GM12878 (cell line): ENCODE results near the gene TANC1. TPM values are rescaled to one million over a fixed set of nuclear protein-coding genes. Genes with fewer than 3 reads are reported as not detected.

Experiments
- ATAC-seq: fragments of 200-7000 bp; cut with Tn5 transposase; 3 replicates; pipeline ENCODE4 v1.9.1; 2020; ENCODE audit warnings: mild to moderate bottlenecking, moderate library complexity
- BruUV-seq: library from RNA; stranded (reverse); fragments of 400-500 nt; replicated peaks from 2 replicates; lab custom pipeline; 2021; lab: Mats Ljungman, UMichigan
- CTCF ChIA-PET: fragments of 300-600 bp; sonication (Branson Sonifier 250); formaldehyde crosslinking; extraction: SDS; loops from one replicate; lab custom pipeline; 2021; ENCODE audit warnings: inconsistent platforms; lab: Yijun Ruan, JAX
- POLR2A ChIA-PET: fragments of 350-600 bp; formaldehyde crosslinking; extraction: SDS; loops from one replicate; lab custom pipeline; 2021; ENCODE audit warnings: inconsistent platforms; lab: Charles Lee
- RAD21 ChIA-PET: fragments of 300-600 bp; sonication (Branson Sonifier 250); formaldehyde crosslinking; loops from one replicate; lab custom pipeline; 2023; ENCODE audit warnings: antibody characterized with exemption; ENCODE audit not compliant: unreplicated experiment; lab: Charles Lee
- SMC1A ChIA-PET: fragments of 300-600 bp; sonication (Branson Sonifier 250); formaldehyde crosslinking; loops from one replicate; lab custom pipeline; 2023; ENCODE audit not compliant: unreplicated experiment, uncharacterized antibody; lab: Charles Lee
- DNase-seq: peaks from one replicate; pipeline ENCODE4 v3.0.0-alpha.2; 2011; ENCODE audit warnings: low read depth, low spot score
- FAIRE-seq: peaks from 3 replicates; lab custom pipeline; 2011; peaks lifted over from hg19 to GRCh38; lab: Jason Lieb, UNC
- H2AFZ ChIP-seq: 2 replicates; pipeline ENCODE4 v1.6.0; 2011; ENCODE audit warnings: low read depth, low read length, control low read depth; ENCODE audit not compliant: control insufficient read depth
- H3K27ac ChIP-seq: 2 replicates; pipeline ENCODE4 v1.5.1; 2011; ENCODE audit warnings: control low read depth; ENCODE audit not compliant: control insufficient read depth, insufficient read depth
- H3K27me3 ChIP-seq, 2 experiments: replicated peaks in 1 of 2; 2 replicates each; pipeline versions ENCODE4 v1.6.0 to v1.6.1; 2011; ENCODE audit warnings: low read length in 1 of 2; ENCODE audit not compliant: control insufficient read depth in 2 of 2, insufficient read depth in 2 of 2
- H3K36me3 ChIP-seq, 2 experiments: 2 replicates each; pipeline ENCODE4 v1.5.1; 2011; ENCODE audit warnings: low read length in 1 of 2; ENCODE audit not compliant: control insufficient read depth in 2 of 2, insufficient read depth in 2 of 2
- H3K4me1 ChIP-seq: 2 replicates; pipeline ENCODE4 v1.6.1; 2011; ENCODE audit warnings: mild to moderate bottlenecking, low read length, moderate library complexity, mixed read lengths; ENCODE audit not compliant: control insufficient read depth, insufficient read depth
- H3K4me2 ChIP-seq: 2 replicates; pipeline ENCODE4 v1.6.0; 2011; ENCODE audit warnings: control low read depth; ENCODE audit not compliant: control insufficient read depth, insufficient read depth
- H3K4me3 ChIP-seq: fragments of 200-600 bp; sonication (generic); 2 replicates; pipeline ENCODE4 v1.5.1; 2016
- H3K79me2 ChIP-seq: 2 replicates; pipeline ENCODE4 v1.6.0; 2011; ENCODE audit warnings: low read length; ENCODE audit not compliant: control insufficient read depth, insufficient read depth
- H3K9ac ChIP-seq: 2 replicates; pipeline ENCODE4 v1.8.0; 2011; ENCODE audit warnings: low read length, control low read depth, mixed read lengths; ENCODE audit not compliant: control insufficient read depth, insufficient read depth
- H3K9me3 ChIP-seq: replicated peaks from 3 replicates; pipeline ENCODE4 v1.5.1; 2011; ENCODE audit warnings: mild to moderate bottlenecking, low read length; ENCODE audit not compliant: control insufficient read depth, insufficient read depth
- H4K20me1 ChIP-seq: 2 replicates; pipeline ENCODE4 v1.6.0; 2011; ENCODE audit not compliant: control insufficient read depth, insufficient read depth
- BCL11A ChIP-seq: IDR thresholded peaks from 2 replicates; pipeline ENCODE4 v1.6.1; 2011; ENCODE audit warnings: low read depth, low read length
- NFXL1 ChIP-seq: fragments of 450-650 bp; IDR thresholded peaks from 2 replicates; pipeline ENCODE4 v1.6.1; 2017; ENCODE audit warnings: antibody characterized with exemption, mild to moderate bottlenecking, borderline replicate concordance
- SIN3A ChIP-seq: IDR thresholded peaks from 2 replicates; pipeline ENCODE4 v1.6.1; 2012; ENCODE audit warnings: low read depth, low read length, improper control_type of control experiment
- SIX5 ChIP-seq: IDR thresholded peaks from 2 replicates; pipeline ENCODE4 v1.6.1; 2011; ENCODE audit warnings: mild to moderate bottlenecking, low read depth, low read length, moderate library complexity; ENCODE audit not compliant: severe bottlenecking
- SMC3 ChIP-seq: IDR thresholded peaks from 2 replicates; pipeline ENCODE4 v1.6.1; 2011; ENCODE audit warnings: low read length, improper control_type of control experiment, borderline replicate concordance
- SUPT20H ChIP-seq: IDR thresholded peaks from 2 replicates; pipeline ENCODE4 v1.6.1; 2011; ENCODE audit warnings: low read depth, mild to moderate bottlenecking, low read length, moderate library complexity, borderline replicate concordance; ENCODE audit not compliant: control insufficient read depth
- TBL1XR1 ChIP-seq: IDR thresholded peaks from 2 replicates; pipeline ENCODE4 v1.6.1; 2012; ENCODE audit warnings: low read depth, low read length, improper control_type of control experiment
- YBX1 ChIP-seq: fragments of 450-650 bp; IDR thresholded peaks from 2 replicates; pipeline ENCODE4 v1.6.1; 2016; ENCODE audit warnings: antibody characterized with exemption
- ZBED1 ChIP-seq: IDR thresholded peaks from 2 replicates; pipeline ENCODE4 v1.6.1; 2016; ENCODE audit warnings: borderline replicate concordance
- ZNF687 ChIP-seq: fragments of 450-650 bp; IDR thresholded peaks from 2 replicates; pipeline ENCODE4 v1.6.1; 2017; ENCODE audit warnings: mild to moderate bottlenecking, moderate library complexity
- ZSCAN29 ChIP-seq: fragments of 450-650 bp; IDR thresholded peaks from 2 replicates; pipeline ENCODE4 v1.6.1; 2017; ENCODE audit warnings: mild to moderate bottlenecking, moderate library complexity
- WGBS: methylation state at CpG from one replicate; pipeline ENCODE4 v1.1.6; 2016; ENCODE audit warnings: low lambda C conversion rate; ENCODE audit not compliant: insufficient replicate concordance, insufficient coverage; ENCODE audit errors: missing lambda C conversion rate; 5-methylcytosine and 5-hydroxymethylcytosine counted together
- in situ Hi-C: fragments of 300-500 bp; cut with MboI; formaldehyde crosslinking; loops from 9 replicates; pipeline ENCODE4 v1.14.3; 2018; ENCODE audit warnings: mixed read lengths
- intact Hi-C: fragments of 100-400 bp; cut with micrococcal nuclease; formaldehyde crosslinking; loops from one replicate; pipeline ENCODE4 v1.14.2; 2022; ENCODE audit not compliant: unreplicated experiment
- polyA plus RNA-seq, 11 experiments: library from polyadenylated mRNA; depleted of rRNA in 4 of 11; unstranded in 6 of 11; stranded (reverse) in 5 of 11; fragments of >200 nt; fragmentation: Nextera tagmentation in 4 of 11; fragmentation: Illumina TruSeq in 1 of 11; extraction: Ambion mirVana in 4 of 11; extraction: Trizol in 1 of 11; gene quantifications; 1 replicate in 1 of 11; 2 replicates in 10 of 11; pipeline versions ENCODE4 v1.2.1 to v1.2.3, GENCODE V29; 2011 to 2016; ENCODE audit warnings: inconsistent platforms in 2 of 11, missing spikeins in 2 of 11, low read depth in 1 of 11
- total RNA-seq, 4 experiments: library from RNA; depleted of rRNA in 3 of 4; stranded (reverse); fragments of >200 nt in 3 of 4; fragmentation: Illumina TruSeq in 1 of 4; extraction: Trizol in 1 of 4; gene quantifications; 2 replicates each; pipeline versions ENCODE4 v1.2.1 to v1.2.3, GENCODE V29; 2013 to 2021
- TF ChIP-seq, protein P1 (sequence below): IDR thresholded peaks from 2 replicates; pipeline ENCODE4 v1.6.1; 2012; ENCODE audit warnings: improper control_type of control experiment, low read depth, low read length; ENCODE audit not compliant: insufficient replicate concordance

The TANC1 gene
- total and polyA plus RNA-seq, 10 of the 15 experiments (the other 5 are each of a cell fraction or from before 2014, with no cell fraction given): 0.05 to 5.0 (median 0.34) TPM

DNA sequence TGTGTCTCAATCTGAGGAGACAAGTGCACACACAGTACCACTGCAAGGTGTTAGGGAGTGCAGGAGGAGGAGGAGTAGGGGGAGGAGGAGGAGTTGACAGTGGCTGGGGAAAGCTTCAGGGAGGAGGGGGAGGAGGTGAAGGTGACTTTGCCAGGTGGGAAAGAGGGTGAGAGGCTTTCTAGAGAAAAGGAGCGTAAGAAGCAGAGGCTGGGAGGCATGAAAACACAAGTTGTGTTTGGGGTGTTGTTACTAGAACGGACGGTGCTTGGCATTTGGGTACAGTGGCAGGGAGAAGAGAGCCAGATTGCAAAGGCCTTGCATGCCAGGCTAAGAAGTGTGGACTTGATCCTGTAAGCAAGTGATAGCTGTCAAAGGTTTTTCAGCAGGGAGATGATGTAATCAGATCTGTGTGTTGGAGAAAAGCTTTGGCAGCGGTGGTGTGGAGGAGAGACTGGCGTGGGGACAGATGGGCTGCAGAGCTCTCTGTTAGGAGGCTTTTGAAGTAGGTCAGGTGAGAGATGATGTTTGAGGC, 16.2 kb downstream of the TANC1 start:
- Histone ChIP-seq H3K27ac (no peak overlapping the region), H3K4me2 (no peak overlapping the region), H3K4me3 (no peak overlapping the region), H2AFZ (no peak overlapping the region), H3K27me3 (no peaks in the 10 kb centered on the region), H3K9me3 (no peaks in the 10 kb centered on the region), H4K20me1 (no peaks in the 10 kb centered on the region), H3K79me2 (no peaks in the 10 kb centered on the region), H3K9ac (no peak overlapping the region), H3K4me1 (no peaks in the 10 kb centered on the region; the same call in 1 of the 2 replicates), H3K36me3 (no peaks in the 10 kb centered on the region)
- CTCF ChIA-PET: interaction anchor here (2.1 kb wide), 1 partner anchor 134 kb away, joined by 5 read pairs; no protein-coding TSS in a partner anchor
- WGBS: 70% methylated on average over 5 of the region's 5 CpGs
- POLR2A ChIA-PET: no interaction called here
- no peak for DNase-seq
- SMC1A ChIA-PET: interaction anchor here (0.9 to 1.6 kb wide), 3 partner anchors 8 to 134 kb away, joined by 3 to 4 read pairs (median 4); no protein-coding TSS in a partner anchor
- BruUV-seq: no TSS peak
- intact Hi-C loops: no loop called here
- RAD21 ChIA-PET: no interaction called here
- ATAC-seq: no peak; the same call in 1 of the 3 replicates
- FAIRE-seq: no peak
- in situ Hi-C loops: no loop called here
- TF ChIP-seq NFXL1 (no peak), ZSCAN29 (no peak), SUPT20H (no peak), SIX5 (no peak), YBX1 (no peak), ZNF687 (no peak), ZBED1 (no peak), BCL11A (no peak), SMC3 (no peak), TBL1XR1 (no peak), SIN3A (no peak)
- TF ChIP-seq, protein P1, sequence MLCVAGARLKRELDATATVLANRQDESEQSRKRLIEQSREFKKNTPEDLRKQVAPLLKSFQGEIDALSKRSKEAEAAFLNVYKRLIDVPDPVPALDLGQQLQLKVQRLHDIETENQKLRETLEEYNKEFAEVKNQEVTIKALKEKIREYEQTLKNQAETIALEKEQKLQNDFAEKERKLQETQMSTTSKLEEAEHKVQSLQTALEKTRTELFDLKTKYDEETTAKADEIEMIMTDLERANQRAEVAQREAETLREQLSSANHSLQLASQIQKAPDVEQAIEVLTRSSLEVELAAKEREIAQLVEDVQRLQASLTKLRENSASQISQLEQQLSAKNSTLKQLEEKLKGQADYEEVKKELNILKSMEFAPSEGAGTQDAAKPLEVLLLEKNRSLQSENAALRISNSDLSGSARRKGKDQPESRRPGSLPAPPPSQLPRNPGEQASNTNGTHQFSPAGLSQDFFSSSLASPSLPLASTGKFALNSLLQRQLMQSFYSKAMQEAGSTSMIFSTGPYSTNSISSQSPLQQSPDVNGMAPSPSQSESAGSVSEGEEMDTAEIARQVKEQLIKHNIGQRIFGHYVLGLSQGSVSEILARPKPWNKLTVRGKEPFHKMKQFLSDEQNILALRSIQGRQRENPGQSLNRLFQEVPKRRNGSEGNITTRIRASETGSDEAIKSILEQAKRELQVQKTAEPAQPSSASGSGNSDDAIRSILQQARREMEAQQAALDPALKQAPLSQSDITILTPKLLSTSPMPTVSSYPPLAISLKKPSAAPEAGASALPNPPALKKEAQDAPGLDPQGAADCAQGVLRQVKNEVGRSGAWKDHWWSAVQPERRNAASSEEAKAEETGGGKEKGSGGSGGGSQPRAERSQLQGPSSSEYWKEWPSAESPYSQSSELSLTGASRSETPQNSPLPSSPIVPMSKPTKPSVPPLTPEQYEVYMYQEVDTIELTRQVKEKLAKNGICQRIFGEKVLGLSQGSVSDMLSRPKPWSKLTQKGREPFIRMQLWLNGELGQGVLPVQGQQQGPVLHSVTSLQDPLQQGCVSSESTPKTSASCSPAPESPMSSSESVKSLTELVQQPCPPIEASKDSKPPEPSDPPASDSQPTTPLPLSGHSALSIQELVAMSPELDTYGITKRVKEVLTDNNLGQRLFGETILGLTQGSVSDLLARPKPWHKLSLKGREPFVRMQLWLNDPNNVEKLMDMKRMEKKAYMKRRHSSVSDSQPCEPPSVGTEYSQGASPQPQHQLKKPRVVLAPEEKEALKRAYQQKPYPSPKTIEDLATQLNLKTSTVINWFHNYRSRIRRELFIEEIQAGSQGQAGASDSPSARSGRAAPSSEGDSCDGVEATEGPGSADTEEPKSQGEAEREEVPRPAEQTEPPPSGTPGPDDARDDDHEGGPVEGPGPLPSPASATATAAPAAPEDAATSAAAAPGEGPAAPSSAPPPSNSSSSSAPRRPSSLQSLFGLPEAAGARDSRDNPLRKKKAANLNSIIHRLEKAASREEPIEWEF: no peak
